HEK293 (cell line): ENCODE data around the gene AAK1.

Source experiments
- BCL11A ChIP-seq: fragments of 450-650 bp; formaldehyde crosslinking; IDR thresholded peaks from 2 replicates; pipeline ENCODE4 v1.5.1; 2016; ENCODE audit warnings: low read depth, missing biosample characterization, missing genetic modification characterization
- ZNF777 ChIP-seq: fragments of 450-650 bp; formaldehyde crosslinking; IDR thresholded peaks from 2 replicates; pipeline ENCODE4 v1.5.1; 2017; ENCODE audit warnings: missing biosample characterization, missing genetic modification characterization, borderline replicate concordance
- TF ChIP-seq, protein P1 (sequence below): fragments of 450-650 bp; formaldehyde crosslinking; IDR thresholded peaks from 2 replicates; pipeline ENCODE4 v1.5.1; 2016; ENCODE audit warnings: missing biosample characterization, missing genetic modification characterization
- TF ChIP-seq, protein P2 (sequence below): fragments of 450-650 bp; formaldehyde crosslinking; IDR thresholded peaks from 2 replicates; pipeline ENCODE4 v1.5.1; 2016; ENCODE audit warnings: missing biosample characterization, missing genetic modification characterization

DNA sequence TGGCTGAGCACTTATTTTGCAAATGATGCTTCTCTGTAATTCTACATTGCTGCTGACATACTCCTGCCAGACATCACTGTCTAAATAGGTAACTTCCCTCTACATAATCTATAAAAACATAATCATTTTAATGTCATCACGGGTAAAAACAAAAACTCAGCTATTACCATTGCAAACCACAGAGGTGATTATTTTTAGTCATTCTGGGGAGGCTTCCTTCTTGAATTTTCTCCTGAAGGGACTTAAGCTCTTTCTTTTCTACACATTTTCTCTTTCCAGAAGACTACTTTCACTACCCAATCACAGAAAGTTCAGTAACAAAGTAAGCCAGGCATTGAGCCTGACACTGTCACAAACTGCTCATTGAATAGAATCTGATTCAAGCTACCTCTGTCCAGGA is 165.9 kb downstream of the AAK1 start:
- TF ChIP-seq, protein P1, sequence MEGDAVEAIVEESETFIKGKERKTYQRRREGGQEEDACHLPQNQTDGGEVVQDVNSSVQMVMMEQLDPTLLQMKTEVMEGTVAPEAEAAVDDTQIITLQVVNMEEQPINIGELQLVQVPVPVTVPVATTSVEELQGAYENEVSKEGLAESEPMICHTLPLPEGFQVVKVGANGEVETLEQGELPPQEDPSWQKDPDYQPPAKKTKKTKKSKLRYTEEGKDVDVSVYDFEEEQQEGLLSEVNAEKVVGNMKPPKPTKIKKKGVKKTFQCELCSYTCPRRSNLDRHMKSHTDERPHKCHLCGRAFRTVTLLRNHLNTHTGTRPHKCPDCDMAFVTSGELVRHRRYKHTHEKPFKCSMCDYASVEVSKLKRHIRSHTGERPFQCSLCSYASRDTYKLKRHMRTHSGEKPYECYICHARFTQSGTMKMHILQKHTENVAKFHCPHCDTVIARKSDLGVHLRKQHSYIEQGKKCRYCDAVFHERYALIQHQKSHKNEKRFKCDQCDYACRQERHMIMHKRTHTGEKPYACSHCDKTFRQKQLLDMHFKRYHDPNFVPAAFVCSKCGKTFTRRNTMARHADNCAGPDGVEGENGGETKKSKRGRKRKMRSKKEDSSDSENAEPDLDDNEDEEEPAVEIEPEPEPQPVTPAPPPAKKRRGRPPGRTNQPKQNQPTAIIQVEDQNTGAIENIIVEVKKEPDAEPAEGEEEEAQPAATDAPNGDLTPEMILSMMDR (tag by site-specific recombination) = no peak
- TF ChIP-seq, protein P2, sequence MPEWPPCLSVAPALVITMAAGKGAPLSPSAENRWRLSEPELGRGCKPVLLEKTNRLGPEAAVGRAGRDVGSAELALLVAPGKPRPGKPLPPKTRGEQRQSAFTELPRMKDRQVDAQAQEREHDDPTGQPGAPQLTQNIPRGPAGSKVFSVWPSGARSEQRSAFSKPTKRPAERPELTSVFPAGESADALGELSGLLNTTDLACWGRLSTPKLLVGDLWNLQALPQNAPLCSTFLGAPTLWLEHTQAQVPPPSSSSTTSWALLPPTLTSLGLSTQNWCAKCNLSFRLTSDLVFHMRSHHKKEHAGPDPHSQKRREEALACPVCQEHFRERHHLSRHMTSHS = no peak
- TF ChIP-seq ZNF777 (no peak), BCL11A (tag by site-specific recombination) (no peak)
